Measurements from ENCODE around the gene PACS2.

PACS2 gene

DNA sequence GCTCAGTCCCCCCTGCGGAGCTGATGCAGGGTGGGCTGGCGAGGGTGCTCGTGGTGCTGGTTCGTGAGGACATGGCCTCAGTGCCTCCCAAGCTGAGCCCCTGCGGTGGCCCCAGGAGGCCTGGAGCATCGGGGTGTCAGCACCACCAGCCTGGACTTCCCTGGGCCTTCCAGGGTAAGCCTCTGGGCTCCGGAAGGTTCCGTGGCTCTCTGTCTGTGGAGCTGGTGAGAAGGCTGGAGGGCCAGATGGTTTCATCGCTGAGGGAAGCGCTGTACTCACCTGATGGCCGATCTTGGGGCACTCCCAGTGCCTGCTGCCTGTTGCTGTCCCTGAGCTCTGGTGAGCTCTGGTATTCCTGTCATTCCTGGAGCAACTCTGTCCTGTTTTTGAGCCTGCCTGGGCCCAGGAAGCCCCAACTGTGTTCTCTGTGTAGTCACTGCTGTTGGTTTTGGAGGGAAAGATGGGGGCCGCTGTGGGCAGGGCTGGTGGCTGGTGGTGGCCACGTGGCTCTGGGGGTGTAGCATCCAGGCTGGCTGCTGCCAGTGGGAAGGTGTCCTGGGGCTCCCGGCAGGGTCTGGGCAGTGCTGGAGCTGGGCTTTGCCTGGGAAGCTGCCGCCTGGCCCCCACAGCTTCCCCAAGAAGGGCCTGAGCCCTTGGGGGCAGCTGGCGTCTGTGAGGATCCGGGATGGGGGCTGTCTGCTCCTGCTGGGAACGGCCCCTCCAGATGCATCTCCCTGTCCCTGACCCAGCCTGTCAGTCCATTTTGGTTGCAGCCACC is 123.4 kb downstream of the PACS2 start:
- no peak for TF ChIP-seq PPARA (CRISPR knock-in tag; IDR thresholded peaks at IDR 0.05; ENCODE audit: borderline replicate concordance)
- no peak for TF ChIP-seq ZNF565 (CRISPR knock-in tag; conservative IDR thresholded peaks at IDR 0.05; ENCODE audit: low read depth)
- TF ChIP-seq, protein P1, sequence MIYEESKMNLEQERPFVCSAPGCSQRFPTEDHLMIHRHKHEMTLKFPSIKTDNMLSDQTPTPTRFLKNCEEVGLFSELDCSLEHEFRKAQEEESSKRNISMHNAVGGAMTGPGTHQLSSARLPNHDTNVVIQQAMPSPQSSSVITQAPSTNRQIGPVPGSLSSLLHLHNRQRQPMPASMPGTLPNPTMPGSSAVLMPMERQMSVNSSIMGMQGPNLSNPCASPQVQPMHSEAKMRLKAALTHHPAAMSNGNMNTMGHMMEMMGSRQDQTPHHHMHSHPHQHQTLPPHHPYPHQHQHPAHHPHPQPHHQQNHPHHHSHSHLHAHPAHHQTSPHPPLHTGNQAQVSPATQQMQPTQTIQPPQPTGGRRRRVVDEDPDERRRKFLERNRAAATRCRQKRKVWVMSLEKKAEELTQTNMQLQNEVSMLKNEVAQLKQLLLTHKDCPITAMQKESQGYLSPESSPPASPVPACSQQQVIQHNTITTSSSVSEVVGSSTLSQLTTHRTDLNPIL (CRISPR knock-in tag; IDR thresholded peaks at IDR 0.05; ENCODE audit: low read depth): no peak
- TF ChIP-seq OSR1 (CRISPR knock-in tag; IDR thresholded peaks at IDR 0.05): no peak
- TF ChIP-seq, protein P2, sequence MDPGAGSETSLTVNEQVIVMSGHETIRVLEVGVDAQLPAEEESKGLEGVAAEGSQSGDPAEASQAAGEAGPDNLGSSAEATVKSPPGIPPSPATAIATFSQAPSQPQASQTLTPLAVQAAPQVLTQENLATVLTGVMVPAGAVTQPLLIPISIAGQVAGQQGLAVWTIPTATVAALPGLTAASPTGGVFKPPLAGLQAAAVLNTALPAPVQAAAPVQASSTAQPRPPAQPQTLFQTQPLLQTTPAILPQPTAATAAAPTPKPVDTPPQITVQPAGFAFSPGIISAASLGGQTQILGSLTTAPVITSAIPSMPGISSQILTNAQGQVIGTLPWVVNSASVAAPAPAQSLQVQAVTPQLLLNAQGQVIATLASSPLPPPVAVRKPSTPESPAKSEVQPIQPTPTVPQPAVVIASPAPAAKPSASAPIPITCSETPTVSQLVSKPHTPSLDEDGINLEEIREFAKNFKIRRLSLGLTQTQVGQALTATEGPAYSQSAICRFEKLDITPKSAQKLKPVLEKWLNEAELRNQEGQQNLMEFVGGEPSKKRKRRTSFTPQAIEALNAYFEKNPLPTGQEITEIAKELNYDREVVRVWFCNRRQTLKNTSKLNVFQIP (CRISPR knock-in tag; IDR thresholded peaks at IDR 0.05; ENCODE audit: borderline replicate concordance, low read depth): no peak
- TF ChIP-seq RARB (CRISPR knock-in tag; IDR thresholded peaks at IDR 0.05): no peak
- no peak for TF ChIP-seq ARNTL (CRISPR knock-in tag; IDR thresholded peaks at IDR 0.05; ENCODE audit: borderline replicate concordance, low read depth)
- no peak for TF ChIP-seq ZFP30 (CRISPR knock-in tag; IDR thresholded peaks at IDR 0.05)
- no peak for TF ChIP-seq ISL1 (CRISPR knock-in tag; IDR thresholded peaks at IDR 0.05)
- no peak for TF ChIP-seq GLIS3 (CRISPR knock-in tag; IDR thresholded peaks at IDR 0.05)
- ATAC-seq: no peak

DNA sequence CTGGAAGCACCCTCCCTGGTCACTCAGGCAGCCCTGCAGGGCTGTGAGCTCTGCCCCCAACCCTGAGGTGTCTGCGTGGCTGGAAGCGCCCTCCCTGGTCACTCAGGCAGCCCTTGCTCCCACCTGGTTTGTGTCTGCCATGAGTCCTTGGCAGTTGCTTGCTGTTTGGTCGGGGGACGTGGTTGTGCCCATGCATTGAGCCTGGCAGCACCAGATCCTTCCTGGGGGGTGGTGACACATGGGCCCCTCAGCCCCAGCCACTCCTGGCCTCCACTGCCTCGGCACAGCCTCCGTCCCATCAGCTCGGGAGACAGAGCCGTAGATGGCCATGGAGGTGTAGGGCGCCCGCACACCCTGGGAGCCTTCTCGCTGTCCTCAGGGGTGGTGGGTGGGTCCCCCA is 124.6 kb downstream of the PACS2 start:
- TF ChIP-seq CSDC2 (CRISPR knock-in tag; IDR thresholded peaks at IDR 0.05) (no peak), GLIS3 (CRISPR knock-in tag; IDR thresholded peaks at IDR 0.05) (no peak)
- TF ChIP-seq, protein P3, sequence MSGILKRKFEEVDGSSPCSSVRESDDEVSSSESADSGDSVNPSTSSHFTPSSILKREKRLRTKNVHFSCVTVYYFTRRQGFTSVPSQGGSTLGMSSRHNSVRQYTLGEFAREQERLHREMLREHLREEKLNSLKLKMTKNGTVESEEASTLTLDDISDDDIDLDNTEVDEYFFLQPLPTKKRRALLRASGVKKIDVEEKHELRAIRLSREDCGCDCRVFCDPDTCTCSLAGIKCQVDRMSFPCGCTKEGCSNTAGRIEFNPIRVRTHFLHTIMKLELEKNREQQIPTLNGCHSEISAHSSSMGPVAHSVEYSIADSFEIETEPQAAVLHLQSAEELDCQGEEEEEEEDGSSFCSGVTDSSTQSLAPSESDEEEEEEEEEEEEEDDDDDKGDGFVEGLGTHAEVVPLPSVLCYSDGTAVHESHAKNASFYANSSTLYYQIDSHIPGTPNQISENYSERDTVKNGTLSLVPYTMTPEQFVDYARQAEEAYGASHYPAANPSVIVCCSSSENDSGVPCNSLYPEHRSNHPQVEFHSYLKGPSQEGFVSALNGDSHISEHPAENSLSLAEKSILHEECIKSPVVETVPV (CRISPR knock-in tag; IDR thresholded peaks at IDR 0.05): no peak
- no peak for ATAC-seq

DNA sequence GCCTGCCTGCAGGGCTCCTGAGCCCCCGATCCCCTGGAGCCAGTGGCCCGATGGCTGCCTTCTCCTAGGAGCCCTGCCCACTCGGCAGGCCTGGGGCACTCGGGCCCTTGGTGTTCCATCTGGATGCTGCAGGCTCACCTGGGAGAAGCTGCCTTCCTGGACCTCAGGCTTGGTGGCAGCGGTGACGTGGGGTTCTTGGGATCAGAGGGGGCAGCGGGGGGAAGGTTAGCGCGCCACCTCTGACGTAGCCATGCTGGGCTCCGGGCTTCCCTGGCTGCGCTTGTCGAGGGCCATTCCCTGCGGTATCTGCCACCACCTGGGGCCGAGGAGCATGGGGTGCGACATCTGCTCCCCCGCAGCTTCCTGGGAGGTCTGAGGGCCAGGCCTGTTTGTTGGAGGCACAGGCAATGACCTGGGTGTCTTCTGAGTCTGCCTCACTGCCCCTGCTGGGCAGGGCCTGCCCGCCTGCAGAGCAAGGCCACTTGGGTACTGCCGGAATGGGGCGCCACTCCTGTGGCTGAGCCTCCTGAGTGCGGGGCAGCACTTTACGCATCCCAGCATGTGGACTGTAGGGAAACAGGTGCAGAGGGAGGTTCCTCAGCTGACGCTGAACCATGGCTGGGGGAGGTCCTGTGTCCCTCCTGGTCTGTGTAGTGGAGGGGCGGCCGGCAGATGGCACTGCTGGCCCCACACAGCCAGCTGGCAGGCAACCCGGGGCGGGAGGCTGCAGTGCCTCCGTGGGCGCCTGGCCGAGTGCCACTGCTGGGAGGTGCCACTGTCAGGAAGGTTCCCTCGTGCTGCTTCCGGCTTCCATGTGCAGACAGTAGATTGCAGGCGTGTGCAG is 125.4 kb downstream of the PACS2 start:
- no peak; the same call in 2 of the 3 replicates for ATAC-seq
- TF ChIP-seq ZNF70 (CRISPR knock-in tag; IDR thresholded peaks at IDR 0.05) (no peak), ZFP30 (CRISPR knock-in tag; IDR thresholded peaks at IDR 0.05) (no peak), RARB (CRISPR knock-in tag; IDR thresholded peaks at IDR 0.05) (no peak), ESRRG (CRISPR knock-in tag; IDR thresholded peaks at IDR 0.05) (no peak), ZFP3 (CRISPR knock-in tag; IDR thresholded peaks at IDR 0.05) (no peak), ZNF565 (CRISPR knock-in tag; conservative IDR thresholded peaks at IDR 0.05; ENCODE audit: low read depth) (no peak), OSR1 (CRISPR knock-in tag; IDR thresholded peaks at IDR 0.05) (no peak), BACH2 (CRISPR knock-in tag; IDR thresholded peaks at IDR 0.05; ENCODE audit: borderline replicate concordance) (no peak), ARNTL (CRISPR knock-in tag; IDR thresholded peaks at IDR 0.05; ENCODE audit: borderline replicate concordance, low read depth) (no peak), SNAI2 (CRISPR knock-in tag; IDR thresholded peaks at IDR 0.05) (no peak), CSDC2 (CRISPR knock-in tag; IDR thresholded peaks at IDR 0.05) (no peak), ZC3H10 (CRISPR knock-in tag; IDR thresholded peaks at IDR 0.05) (no peak), TCF4 (CRISPR knock-in tag; IDR thresholded peaks at IDR 0.05; ENCODE audit: borderline replicate concordance) (no peak)
- TF ChIP-seq, protein P4, sequence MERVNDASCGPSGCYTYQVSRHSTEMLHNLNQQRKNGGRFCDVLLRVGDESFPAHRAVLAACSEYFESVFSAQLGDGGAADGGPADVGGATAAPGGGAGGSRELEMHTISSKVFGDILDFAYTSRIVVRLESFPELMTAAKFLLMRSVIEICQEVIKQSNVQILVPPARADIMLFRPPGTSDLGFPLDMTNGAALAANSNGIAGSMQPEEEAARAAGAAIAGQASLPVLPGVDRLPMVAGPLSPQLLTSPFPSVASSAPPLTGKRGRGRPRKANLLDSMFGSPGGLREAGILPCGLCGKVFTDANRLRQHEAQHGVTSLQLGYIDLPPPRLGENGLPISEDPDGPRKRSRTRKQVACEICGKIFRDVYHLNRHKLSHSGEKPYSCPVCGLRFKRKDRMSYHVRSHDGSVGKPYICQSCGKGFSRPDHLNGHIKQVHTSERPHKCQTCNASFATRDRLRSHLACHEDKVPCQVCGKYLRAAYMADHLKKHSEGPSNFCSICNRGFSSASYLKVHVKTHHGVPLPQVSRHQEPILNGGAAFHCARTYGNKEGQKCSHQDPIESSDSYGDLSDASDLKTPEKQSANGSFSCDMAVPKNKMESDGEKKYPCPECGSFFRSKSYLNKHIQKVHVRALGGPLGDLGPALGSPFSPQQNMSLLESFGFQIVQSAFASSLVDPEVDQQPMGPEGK (CRISPR knock-in tag; IDR thresholded peaks at IDR 0.05; ENCODE audit: borderline replicate concordance): no peak
- TF ChIP-seq, protein P3 (CRISPR knock-in tag; IDR thresholded peaks at IDR 0.05): no peak
